RWPE1 (cell line): ENCODE results near the gene HHAT.

Source experiments
- CTCF ChIA-PET: fragments of 350-600 bp; sonication (Branson Sonifier 250); formaldehyde crosslinking; extraction: SDS; loops from one replicate; lab custom pipeline; 2021; lab: Yijun Ruan, JAX
- POLR2A ChIA-PET: fragments of 400-600 bp; formaldehyde crosslinking; extraction: SDS; loops from one replicate; lab custom pipeline; 2020; ENCODE audit warnings: antibody characterized with exemption; ENCODE audit not compliant: low non-redundant PET; lab: Yijun Ruan, JAX
- DNase-seq: peaks from one replicate; pipeline ENCODE4 v3.0.0; 2012; ENCODE audit warnings: low spot score
- H3K27ac ChIP-seq: fragments of 450-650 bp; 2 replicates; pipeline ENCODE4 v1.5.1; 2017
- TF ChIP-seq, protein P1 (sequence below): fragments of 450-650 bp; conservative IDR thresholded peaks from 2 replicates; pipeline ENCODE4 v1.5.1; 2017; ENCODE audit warnings: low read depth, mild to moderate bottlenecking

HHAT gene

DNA sequence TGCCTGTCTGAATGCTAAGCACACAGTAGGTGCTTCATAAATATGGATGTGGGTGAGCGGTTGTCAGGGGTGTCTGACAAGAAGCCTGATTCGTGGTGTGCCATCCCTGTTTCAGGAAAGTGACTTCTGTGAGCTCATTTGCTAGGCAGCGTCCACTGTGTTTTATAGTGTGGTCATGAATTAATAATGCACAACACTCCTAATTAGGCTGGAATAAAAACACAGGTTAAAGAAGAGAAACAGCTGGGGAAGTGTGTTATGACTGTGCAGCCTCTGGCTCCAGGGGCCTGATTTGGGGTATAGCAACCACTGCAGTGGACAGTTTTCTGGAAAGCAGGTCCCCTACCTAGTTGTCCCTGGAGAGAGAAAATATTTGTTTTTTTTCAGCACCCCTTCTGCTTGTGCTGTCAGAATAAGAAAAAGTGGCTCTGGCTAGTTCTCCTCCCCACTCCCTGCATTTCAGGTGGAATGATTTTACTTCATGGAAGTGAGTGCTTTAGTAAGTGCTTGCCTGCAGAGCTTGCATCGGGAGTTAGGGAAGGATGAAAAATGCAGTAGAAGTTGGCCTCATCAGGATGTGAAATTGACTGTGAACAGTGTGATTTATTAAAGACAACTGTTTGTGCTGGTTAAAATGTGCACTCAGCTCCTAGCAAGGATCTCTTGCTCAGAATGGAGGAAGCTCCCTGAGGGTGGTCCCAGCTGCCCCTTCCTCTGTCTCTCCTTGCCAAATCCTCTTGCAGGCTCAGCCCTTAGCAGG is 333.8 kb downstream of the HHAT start:
- ChIA-PET POLR2A (no interaction called here), CTCF (interaction anchor here (0.6 kb wide), 1 partner anchor 302 kb away, joined by 4 read pairs; no protein-coding TSS in a partner anchor)
- no peak overlapping the region for H3K27ac ChIP-seq
- no peak for DNase-seq
- TF ChIP-seq, protein P1, sequence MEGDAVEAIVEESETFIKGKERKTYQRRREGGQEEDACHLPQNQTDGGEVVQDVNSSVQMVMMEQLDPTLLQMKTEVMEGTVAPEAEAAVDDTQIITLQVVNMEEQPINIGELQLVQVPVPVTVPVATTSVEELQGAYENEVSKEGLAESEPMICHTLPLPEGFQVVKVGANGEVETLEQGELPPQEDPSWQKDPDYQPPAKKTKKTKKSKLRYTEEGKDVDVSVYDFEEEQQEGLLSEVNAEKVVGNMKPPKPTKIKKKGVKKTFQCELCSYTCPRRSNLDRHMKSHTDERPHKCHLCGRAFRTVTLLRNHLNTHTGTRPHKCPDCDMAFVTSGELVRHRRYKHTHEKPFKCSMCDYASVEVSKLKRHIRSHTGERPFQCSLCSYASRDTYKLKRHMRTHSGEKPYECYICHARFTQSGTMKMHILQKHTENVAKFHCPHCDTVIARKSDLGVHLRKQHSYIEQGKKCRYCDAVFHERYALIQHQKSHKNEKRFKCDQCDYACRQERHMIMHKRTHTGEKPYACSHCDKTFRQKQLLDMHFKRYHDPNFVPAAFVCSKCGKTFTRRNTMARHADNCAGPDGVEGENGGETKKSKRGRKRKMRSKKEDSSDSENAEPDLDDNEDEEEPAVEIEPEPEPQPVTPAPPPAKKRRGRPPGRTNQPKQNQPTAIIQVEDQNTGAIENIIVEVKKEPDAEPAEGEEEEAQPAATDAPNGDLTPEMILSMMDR, result no peak

DNA sequence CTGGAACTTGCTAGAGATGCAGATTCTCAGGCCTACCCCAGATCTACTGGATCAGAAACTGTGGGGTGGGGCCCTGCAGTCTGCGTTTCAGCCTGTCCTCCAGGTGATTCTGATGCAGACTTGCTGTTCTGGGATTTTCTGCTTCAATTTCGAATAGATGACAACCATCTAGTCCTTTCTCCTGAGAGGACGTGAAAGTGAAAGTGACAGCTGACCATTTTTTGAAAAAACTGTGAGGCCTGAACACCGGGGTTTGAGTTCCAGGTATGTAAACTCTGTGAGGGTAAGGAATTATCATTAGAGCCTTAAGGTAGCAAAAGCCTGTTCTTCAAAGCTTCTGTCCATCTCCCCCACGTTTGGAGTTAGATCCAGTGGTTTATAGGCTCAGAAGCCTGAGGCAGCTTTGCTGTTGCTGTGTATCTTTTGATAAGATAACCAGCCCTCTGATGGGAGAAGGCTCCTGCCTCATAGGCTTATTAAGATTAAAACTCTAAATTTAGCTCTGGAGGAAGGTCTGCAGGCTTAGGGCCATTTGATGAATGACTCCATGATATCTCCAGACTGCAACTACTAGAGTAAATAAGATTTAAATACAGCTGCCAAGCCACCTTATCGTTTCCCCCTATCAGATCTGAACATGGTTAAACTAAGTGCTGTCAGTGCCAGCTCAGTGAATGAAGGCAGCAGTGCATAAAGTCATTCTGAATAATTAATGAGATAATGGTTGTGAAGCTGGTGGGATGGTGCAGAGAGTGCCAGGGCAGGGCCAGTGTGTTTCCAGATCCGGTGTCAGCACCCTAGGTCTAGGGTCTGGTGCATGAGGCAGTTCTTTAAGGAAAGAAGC is 335.2 kb downstream of the HHAT start:
- ChIA-PET CTCF (interaction anchor here (0.6 kb wide), 1 partner anchor 981 kb away, joined by 6 read pairs; no protein-coding TSS in a partner anchor), POLR2A (no interaction called here)
- TF ChIP-seq, protein P1, result no peak
- no peak overlapping the region for H3K27ac ChIP-seq
- no peak for DNase-seq

DNA sequence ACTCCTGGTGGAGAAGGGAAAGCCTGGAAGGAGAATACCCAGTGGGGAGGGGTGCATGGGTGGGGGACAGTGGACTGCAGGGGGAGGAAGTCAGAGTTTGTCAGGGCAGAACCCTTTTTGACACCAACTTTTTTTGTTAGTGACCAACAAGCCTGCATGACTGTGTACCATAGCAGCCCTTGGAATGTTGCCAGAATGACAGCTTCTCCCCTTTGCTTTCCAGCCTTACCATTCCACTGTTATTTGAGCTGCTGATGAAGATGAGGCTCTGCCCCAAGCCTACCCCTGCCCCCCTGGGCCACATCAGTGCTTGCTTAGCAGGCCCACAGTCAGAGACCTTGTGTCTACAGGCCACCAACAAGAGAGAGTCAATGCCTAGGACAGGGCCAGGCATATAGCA is 341.2 kb downstream of the HHAT start:
- H3K27ac ChIP-seq, result no peak overlapping the region
- ChIA-PET CTCF (interaction anchor here (0.8 kb wide), 1 partner anchor 12 kb away, joined by 4 read pairs; no protein-coding TSS in a partner anchor), POLR2A (no interaction called here)
- TF ChIP-seq, protein P1, result no peak
- no peak for DNase-seq

DNA sequence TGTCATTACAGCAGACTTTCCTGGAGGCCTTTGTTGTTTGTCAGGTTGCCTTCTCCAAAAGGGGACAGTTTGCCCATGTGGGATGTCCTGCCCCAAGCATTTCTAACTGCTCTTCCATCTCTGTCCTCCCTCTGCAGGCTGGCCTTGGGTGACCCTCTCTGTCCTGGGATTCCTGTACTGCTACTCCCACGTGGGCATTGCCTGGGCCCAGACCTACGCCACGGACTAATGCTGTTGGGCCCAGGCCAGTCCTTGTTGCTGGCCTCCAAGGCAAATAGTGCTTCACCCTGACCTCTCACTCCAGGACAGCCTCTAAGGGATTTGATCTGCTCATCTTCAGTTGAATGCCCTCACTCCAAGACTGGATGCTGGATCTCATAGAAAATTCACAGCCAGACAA is 345.4 kb downstream of the HHAT start:
- no peak overlapping the region for H3K27ac ChIP-seq
- TF ChIP-seq, protein P1, result no peak
- no peak for DNase-seq
- CTCF ChIA-PET, result no interaction called here
- POLR2A ChIA-PET, result no interaction called here

DNA sequence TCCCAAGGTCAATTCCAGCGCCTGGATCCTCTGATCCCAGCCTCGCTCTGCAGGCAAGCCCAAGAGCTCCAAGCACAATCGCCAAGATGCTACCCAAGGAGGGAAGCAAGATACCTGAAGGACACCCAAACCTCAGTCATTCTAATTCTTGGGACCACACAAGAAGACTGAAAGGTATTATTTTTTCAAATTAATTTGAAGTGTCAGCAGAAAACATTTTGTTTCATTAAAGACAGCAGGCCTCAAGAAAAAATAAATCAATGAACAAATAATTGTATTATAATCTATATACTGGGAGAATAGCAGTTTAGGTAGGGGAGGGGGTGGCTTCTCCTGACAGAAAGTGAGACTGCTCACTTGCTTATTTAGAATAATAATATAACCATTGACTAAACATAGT is 347.8 kb downstream of the HHAT start:
- no peak overlapping the region for H3K27ac ChIP-seq
- ChIA-PET CTCF (no interaction called here), POLR2A (no interaction called here)
- DNase-seq, result no peak
- TF ChIP-seq, protein P1, result no peak

DNA sequence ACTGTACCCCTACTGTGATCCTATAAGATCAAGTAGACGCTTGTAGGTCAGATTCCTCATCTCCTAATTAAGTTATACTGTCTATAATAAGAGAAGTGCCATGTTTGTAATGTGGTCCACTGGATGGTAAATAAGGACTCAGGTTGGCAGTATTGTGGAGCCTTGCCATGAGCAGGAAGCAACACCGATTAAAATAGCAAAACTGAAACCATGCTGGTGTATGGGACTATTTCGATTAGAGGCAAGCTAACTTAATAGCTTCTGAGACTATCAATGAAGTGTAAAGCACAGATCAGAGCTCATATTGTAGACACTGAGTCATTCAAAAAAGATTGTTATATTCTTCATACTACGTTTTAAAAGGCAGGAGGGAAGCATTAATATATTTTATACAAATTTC is 348.8 kb downstream of the HHAT start:
- DNase-seq, result no peak
- no peak overlapping the region for H3K27ac ChIP-seq
- CTCF ChIA-PET, result no interaction called here
- POLR2A ChIA-PET, result no interaction called here
- TF ChIP-seq, protein P1, result no peak
